H7 (cell line): ENCODE data around the gene SCN1B. TPM values are rescaled to one million over a fixed set of nuclear protein-coding genes. Genes with fewer than 3 reads are reported as not detected.

Source experiments
- DNase-seq: peaks from one replicate; pipeline ENCODE4 v3.0.0; 2012
- H3K27me3 ChIP-seq: 2 replicates; pipeline ENCODE4 v1.6.0; 2011; ENCODE audit warnings: mild to moderate bottlenecking, low read length; ENCODE audit not compliant: control insufficient read depth, insufficient read depth
- H3K36me3 ChIP-seq: replicated peaks from 2 replicates; pipeline ENCODE4 v1.5.1; 2011; ENCODE audit warnings: low read length; ENCODE audit not compliant: control insufficient read depth, insufficient read depth
- H3K4me3 ChIP-seq: 2 replicates; pipeline ENCODE4 v1.5.1; 2011; ENCODE audit warnings: low read depth, mild to moderate bottlenecking, control low read depth, low read length, moderate library complexity; ENCODE audit not compliant: insufficient read depth
- total RNA-seq: library from RNA; depleted of rRNA; stranded (reverse); fragments of >200 nt; shearing (Covaris generic); gene quantifications from 2 replicates; pipeline ENCODE4 v1.2.3, GENCODE V29; 2014

The SCN1B gene
- total RNA-seq, 1 experiment from 2014 or later = 8.1 TPM

DNA sequence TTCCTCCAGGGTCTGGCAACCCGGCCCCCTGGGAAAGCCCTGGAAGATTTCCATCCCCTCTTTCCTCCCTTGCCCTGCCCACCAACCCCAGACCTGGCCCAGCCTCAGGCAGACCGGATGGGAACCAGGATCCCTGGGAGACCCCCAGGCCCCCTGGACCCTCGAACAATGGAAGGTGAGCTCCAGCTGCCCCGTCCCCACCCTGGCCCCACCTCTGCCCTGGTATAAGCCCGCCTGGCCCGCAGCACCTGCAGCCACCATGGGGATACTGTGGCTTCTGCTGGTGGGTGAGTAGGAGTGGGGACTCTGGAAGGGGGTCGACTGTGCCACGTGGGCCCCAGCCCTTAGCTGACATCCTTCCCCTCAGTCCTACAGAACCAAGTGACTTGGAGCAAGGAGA lies 43.7 kb downstream of the SCN1B start:
- H3K36me3 ChIP-seq = no peaks in the 10 kb centered on the region
- H3K27me3 ChIP-seq = no peaks in the 10 kb centered on the region
- no peak overlapping the region for H3K4me3 ChIP-seq
- DNase-seq = no peak

DNA sequence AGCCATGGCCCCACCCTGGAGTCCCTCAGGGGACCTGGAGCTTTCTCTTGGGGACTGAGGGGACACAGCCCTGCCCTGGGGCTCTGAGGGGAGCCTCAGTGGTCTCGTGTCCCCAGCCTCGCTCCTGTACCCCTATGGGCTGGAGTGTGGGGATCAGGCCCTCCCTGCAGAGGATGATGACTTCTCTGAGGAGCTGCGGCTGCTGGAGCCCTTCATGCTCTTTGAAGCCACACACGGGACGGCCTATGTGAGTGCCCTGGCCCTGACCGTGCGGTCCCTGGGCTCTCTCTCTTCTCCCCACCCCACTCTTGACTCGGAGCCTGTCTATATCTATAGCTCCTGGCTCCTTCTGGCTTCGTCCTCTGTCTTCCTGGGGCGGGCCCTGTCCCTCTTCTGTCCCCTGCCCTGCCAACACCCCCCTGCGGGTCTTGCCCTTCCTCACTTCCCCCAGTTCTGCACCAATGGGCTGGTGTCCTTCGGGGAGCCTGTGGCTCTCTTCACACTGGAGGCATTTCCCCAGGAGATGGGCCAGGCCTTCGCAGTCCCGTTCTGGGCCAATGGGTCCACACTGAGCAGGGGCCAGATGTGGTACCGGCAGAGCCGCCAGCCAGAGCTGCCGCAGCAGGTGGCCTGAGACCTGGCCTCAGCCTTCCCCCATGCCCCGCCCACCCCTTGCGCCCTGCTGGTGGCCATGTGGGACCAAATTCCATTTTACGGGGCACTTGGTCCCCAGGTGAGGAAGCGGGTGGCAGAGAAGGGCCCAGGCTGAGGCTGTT lies 44.3 kb downstream of the SCN1B start:
- DNase-seq = peak; percentile 56

DNA sequence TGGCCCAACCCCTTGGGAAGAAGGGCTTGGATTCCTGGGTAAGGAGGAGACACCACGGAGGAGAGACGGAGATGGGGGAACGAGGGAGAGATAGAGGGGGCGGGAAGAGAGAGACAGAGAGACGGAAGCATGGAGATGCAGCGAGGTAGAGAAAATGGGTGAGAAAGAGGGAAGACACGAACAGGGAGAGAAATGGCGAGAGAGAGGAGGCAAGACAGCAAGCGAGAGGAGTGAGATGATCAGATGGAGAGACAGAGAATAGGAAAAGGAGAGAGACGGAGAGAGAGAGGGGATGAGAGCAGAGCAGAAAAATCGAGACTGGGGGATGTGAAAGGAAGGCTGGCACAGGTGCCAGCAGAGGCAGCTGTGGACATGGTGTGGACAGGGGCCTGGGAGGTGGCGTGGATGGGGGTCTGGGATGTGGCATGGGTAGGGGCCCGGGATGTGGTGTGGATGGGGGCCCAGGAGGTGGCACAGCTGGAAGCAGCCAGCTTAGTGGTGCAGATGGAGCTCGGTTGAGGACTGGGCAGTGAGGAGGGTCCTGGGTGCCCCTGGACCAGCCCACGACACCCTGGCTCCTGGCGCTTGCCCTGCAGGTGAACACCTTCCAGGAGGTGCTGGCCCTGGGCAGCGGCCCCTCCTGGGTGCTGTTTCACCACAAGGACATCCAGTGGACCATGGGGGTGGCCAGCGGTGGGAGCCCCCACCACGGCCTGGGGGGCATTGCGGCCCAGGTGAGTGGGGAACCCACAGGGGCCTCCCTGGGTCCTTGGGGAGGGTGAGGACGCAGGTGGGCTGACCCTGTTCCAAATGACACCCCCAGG lies 45.1 kb downstream of the SCN1B start:
- Histone ChIP-seq H3K36me3 (no peaks in the 10 kb centered on the region), H3K27me3 (no peaks in the 10 kb centered on the region), H3K4me3 (no peak overlapping the region)
- no peak for DNase-seq

More for the DNA sequence above, 44.3 kb downstream of the SCN1B start:
- Histone ChIP-seq H3K4me3 (no peak overlapping the region), H3K36me3 (no peaks in the 10 kb centered on the region), H3K27me3 (no peaks in the 10 kb centered on the region)

DNA sequence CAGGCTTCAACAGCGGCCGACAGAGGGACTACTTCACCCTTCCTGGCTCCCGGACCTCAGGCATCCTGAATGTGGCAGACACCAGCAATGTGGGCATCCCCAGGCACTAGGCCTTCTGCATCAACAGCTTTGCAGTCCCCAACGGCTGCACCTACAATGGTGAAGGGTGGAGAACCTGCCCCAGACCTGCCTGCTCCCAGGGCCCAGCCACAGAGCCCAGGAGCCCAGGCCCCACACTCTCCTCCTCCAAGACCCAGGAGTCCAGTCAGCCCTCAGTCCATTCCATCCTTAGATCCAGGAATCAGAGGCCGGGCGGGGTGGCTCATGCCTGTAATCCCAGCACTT lies 45.7 kb downstream of the SCN1B start:
- no peak for DNase-seq
- Histone ChIP-seq H3K4me3 (no peak overlapping the region), H3K36me3 (no peaks in the 10 kb centered on the region), H3K27me3 (no peaks in the 10 kb centered on the region)

DNA sequence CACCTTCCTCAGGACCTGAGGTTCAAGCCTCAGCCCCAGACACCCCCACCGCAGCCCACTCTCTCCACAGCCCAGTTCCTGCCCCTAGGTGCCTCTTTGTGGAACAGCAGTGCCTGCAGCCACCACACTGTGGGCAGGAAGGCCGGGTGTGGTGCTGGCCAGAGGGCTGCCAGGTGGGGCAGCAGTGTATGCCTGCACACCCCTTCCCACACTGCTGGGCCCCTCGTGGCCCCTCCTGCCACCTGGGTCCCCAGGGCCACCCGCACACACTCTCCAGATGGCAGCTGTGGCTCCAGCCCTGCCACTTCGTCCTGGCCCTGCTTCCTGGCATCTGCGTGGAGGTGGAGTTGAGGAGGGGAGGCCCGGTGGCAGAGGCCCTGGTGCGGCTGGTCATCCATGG lies 46.4 kb downstream of the SCN1B start:
- Histone ChIP-seq H3K4me3 (no peak overlapping the region), H3K36me3 (no peaks in the 10 kb centered on the region), H3K27me3 (no peaks in the 10 kb centered on the region)
- DNase-seq = no peak

DNA sequence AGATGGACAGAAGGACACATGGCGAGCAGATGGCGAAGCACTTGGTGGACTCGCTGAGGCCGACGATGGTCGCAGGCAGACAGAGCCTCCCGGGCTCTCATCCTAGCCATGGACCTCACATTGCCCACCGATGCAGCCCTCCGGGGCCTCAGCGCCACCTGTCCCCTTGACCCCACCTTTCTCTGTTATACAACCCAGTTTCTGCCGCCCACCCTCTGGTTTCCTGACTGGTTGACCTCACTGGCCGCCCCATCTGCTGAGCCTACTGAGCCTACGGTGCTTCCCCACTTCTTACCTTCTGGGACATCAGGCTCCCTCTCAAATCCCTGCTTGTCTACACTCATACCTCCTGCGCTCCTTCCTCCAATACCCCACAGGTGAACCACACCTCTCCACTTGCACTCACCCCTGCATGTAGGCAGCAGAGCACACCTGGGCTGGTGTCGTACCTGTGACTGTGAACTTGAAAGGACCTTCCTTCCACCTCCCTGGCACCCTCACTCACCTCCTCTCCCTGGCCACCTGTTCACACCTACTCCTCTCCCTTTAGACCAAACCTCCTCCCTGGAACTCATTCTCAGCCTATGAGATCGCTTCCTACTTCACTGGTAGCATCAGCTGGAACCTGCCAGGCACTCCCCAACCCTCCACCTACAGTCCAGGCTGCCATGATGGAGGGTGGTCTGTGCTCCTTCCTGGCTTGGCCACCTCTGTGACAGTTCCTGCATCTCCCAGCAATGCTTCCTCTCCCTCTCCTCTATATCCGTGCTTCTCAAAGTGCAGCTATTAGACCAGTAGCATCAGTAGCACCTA lies 47.3 kb downstream of the SCN1B start:
- H3K36me3 ChIP-seq = no peaks in the 10 kb centered on the region
- no peak for DNase-seq
- H3K4me3 ChIP-seq = no peak overlapping the region
- H3K27me3 ChIP-seq = no peaks in the 10 kb centered on the region

DNA sequence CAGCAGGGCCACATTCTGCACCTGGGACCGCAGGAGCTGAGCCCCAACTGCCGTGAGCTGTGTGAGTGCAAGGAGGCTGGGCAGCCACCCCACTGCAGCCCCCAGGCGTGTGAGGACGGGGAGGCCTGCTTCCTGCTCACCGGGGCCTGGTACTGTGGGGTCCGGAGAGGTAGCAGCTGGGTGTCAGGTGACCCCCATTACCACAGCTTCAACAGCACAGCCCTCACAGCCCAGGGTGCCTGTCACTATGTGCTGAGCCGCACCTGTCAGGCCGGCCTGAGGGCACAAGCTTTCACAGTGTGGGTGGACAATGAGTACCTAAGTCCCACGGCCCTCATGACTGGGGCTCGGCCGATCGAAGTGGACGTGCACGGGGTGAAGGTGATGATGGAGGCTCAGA lies 49.6 kb downstream of the SCN1B start:
- DNase-seq = peak; percentile 35
- Histone ChIP-seq H3K36me3 (no peaks in the 10 kb centered on the region), H3K27me3 (no peaks in the 10 kb centered on the region), H3K4me3 (no peak overlapping the region)

DNA sequence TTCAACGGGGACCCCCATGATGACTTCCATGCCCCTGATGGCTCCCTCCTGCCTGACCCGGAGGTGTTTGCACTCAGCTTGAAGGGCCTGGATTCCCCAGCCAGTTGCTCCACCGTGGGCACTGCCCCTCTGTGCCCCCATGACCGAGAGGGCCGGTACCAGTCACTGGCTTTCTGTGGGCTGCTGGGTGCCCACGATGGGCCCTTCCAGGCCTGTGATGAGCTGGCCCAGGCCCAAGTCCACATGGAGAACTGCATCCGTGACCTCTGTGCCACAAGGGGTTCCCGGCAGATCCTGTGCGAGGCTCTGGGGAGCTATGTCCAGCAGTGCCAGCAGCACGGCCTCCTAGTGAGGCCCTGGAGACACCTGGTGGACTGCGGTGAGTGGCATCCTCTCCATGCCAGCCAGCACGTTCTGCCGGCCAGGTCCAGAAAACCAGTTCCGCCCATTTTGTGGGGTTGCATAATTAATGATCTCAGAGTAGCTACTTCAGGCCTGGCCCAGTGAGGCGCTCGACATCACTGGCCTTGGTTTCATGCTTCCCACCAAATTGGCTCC lies 50.4 kb downstream of the SCN1B start:
- Histone ChIP-seq H3K27me3 (no peaks in the 10 kb centered on the region), H3K36me3 (no peaks in the 10 kb centered on the region), H3K4me3 (no peak overlapping the region)
- DNase-seq = peak; percentile 30

DNA sequence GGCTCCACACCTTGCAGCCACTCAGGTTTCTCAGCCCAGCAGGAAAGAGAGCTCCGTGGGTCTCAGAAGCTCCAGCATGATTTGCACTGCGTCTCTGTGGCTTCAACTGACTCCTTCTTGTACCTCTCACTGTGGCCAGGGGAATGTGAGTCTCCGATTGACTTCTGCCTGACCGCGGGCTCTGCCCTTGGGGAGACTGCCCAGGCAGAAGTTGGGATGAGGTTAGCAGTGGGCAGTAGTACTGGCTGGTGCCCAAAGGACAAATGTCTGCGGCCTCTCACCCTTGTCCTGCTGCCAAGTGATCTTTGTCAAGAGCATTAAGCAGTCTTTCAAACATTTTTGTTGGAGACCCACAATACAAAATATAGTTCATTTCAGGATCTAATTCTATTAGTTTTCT lies 50.9 kb downstream of the SCN1B start:
- no peak overlapping the region for H3K4me3 ChIP-seq
- no peak for DNase-seq
- H3K36me3 ChIP-seq = no peaks in the 10 kb centered on the region
- no peaks in the 10 kb centered on the region for H3K27me3 ChIP-seq

DNA sequence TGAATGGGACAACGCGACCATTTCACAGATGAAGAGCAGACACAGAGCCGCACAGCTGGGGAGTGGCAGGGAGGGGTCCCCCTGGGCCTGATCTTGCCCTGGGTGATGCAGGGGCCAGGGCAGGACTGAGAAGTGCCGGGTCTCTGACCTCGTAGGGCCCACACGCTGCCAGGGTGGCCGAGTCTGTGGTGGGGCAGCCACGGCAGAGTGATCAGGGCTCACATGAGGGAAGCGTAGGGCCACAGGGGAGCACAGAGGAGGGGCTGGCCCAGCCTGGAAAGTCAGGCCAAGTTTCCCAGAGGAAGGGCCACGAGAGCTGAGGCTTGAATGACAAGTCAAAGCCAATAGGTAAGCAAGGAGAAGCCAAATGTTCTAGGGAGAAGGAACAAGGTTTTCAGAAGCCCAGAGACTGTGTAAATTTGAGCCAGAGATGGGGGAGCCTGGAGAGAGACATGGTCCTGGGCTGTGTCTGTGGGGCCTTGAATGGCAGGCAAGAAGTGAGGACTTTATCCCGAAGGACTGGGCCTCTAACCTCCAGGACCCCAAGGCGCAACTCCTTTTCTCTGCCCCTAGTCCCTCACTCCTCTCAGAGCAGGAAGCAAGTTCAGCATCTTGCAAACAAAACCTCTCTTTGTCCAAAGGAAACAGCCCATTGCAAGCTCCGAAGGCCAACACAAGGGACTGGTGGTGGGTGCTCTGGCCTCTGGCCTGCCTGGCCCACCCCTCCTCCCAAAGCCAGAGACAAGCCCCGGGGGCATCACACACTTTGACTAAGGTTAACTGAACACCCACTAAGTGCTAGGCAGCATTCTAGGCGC lies 53.6 kb downstream of the SCN1B start:
- DNase-seq = peak; percentile 45

DNA sequence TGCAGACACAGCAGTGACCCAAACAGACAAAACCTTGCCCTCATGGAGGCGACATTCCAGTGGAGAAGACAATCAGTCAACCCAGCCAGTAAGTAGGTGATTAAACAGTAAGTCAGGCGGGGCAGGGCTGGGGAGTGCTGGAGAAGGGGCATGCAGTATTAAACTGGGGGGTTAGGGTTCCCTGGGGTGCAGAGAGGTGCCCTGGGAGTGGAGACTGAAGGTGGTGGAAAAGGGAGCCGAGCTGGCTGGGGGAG lies 54.2 kb downstream of the SCN1B start:
- Histone ChIP-seq H3K4me3 (no peak overlapping the region), H3K36me3 (no peaks in the 10 kb centered on the region), H3K27me3 (no peaks in the 10 kb centered on the region)
- peak; percentile 56 for DNase-seq

More for the DNA sequence above, 53.6 kb downstream of the SCN1B start:
- H3K36me3 ChIP-seq = no peaks in the 10 kb centered on the region
- H3K4me3 ChIP-seq = no peak overlapping the region
- no peaks in the 10 kb centered on the region for H3K27me3 ChIP-seq

DNA sequence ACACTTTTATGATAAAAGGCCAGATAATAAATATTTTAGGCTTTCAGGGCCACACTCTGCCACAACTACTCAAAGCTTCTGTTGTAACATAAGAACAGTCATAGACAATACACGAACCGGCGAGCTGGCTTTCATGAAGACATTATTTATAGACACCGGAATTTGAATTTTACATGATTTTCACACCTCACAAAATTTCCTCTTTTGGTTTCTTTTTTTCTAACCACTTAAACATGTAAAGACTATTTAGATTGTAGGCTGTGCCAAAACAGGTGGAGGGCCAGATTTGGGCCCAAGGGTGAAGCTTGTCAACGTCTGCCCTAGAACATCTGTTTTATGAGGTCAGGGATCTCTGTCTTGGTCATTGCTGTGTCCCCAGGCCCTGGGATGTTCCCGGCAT lies 55.7 kb downstream of the SCN1B start:
- no peak for DNase-seq
- no peaks in the 10 kb centered on the region for H3K36me3 ChIP-seq
- H3K4me3 ChIP-seq = no peak overlapping the region
- H3K27me3 ChIP-seq = no peaks in the 10 kb centered on the region

DNA sequence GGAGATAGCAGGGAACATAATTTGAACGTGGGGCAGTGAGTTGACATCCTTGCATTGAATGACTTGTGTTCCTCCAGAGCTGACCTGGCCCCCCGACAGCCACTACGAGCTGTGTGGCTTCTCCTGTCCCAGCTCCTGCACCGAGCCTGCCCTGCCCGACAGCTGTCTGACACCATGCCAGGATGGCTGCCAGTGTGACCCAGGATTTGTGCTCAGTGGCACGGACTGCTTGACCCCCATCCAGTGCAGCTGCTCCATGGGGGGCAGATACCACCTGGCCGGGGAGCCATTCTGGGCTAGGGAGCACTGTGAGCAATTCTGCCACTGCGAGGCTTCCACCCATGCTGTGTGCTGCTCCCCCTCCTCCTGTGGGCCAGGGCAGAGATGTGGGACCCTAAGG lies 56.2 kb downstream of the SCN1B start:
- DNase-seq = no peak
- Histone ChIP-seq H3K36me3 (no peaks in the 10 kb centered on the region), H3K4me3 (no peak overlapping the region), H3K27me3 (no peaks in the 10 kb centered on the region)

DNA sequence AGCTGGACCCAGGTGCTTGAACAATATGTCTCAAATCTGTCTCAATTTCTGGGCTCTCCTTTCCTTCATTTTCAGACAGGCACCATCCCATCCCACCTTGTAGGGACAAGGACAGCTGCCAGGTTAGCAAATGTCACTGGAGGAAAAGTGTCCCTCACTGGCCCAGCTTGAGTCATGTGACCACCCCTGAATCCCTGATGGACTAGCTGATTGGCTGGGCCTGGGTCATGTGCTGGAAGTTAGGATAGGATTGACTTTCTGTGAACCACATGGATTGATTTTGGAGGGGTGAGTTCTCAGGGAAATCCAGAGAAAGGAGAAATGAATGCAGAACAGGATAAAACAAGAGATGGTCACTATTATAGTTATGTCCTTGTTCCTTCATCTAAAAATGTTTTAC lies 57.1 kb downstream of the SCN1B start:
- Histone ChIP-seq H3K36me3 (no peaks in the 10 kb centered on the region), H3K27me3 (no peaks in the 10 kb centered on the region), H3K4me3 (no peak overlapping the region)
- no peak for DNase-seq
